ENCODE results near the gene EFCAB10. TPM values are rescaled to one million over a fixed set of nuclear protein-coding genes. Genes with fewer than 3 reads are reported as not detected.
"Not testable (repeated sequence)": the region's sequence is repeated elsewhere in the genome, so short reads cannot be mapped to it uniquely, and the experiment has no call there.

EFCAB10 gene
- total RNA-seq, 2 donors from 2014 or later = not detected

DNA sequence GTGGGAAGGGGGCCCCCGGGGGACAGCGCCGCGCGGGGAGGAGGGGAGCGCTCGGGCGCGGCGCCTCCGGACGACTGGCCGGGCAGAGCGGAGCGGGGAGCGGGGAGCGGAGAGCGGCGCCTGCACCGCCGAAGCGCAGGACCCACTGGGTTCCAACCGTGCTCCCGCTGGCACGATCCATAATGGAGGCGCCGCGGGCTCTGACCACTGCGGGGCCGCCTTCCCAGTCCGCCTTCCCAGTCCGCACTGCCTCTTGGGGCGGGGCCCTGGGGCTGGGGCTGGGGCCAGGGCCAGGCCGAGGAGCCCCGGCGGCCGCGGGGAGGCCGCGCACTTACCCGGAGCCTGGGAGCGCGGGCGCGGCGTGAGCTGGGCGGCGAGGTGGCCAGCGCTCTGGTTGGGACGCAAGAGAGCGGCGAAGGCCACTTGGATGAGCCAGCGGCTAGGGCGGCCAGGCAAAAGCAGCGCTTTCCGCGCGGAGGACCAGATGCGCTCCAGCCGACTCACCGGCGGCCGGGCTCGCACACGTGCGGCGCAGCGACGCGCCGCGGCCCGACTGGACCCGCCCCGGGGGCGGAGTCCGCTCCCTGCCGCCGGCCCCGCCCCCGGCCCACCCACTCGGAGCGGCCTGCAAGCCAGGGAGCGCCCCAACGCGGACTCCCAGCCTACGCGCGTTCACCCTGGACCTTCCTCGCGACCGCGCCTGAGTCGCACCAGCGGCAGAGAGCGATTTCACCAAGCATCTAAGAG is 59.4 kb downstream of the EFCAB10 start, which contains the start of gene PUS7:
TSS of gene PUS7 (minus strand) at position 555 of the 747 bp plus-strand sequence. CDS start 13,759 bp downstream, outside the sequence.
- peak; percentile 87 for DNase-seq (ENCODE audit: low spot score)
- Histone ChIP-seq H3K27ac (peak within 1 kb of the TSS; percentile 82 to 84), H3K27me3 (no peaks in the 10 kb centered on the region), H3K9me3 (no peaks in the 10 kb centered on the region), H3K4me1 (peaks cover 3 to 15% of the 10 kb centered on the region in 2 donors), H3K36me3 (no peaks in the 10 kb centered on the region), H3K4me3 (peak within 1 kb of the TSS; percentile 58 to 84)
- TF ChIP-seq, protein P1, sequence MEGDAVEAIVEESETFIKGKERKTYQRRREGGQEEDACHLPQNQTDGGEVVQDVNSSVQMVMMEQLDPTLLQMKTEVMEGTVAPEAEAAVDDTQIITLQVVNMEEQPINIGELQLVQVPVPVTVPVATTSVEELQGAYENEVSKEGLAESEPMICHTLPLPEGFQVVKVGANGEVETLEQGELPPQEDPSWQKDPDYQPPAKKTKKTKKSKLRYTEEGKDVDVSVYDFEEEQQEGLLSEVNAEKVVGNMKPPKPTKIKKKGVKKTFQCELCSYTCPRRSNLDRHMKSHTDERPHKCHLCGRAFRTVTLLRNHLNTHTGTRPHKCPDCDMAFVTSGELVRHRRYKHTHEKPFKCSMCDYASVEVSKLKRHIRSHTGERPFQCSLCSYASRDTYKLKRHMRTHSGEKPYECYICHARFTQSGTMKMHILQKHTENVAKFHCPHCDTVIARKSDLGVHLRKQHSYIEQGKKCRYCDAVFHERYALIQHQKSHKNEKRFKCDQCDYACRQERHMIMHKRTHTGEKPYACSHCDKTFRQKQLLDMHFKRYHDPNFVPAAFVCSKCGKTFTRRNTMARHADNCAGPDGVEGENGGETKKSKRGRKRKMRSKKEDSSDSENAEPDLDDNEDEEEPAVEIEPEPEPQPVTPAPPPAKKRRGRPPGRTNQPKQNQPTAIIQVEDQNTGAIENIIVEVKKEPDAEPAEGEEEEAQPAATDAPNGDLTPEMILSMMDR (IDR thresholded peaks at IDR 0.05) = peak in 1 of 2 donors; percentile 36

DNA sequence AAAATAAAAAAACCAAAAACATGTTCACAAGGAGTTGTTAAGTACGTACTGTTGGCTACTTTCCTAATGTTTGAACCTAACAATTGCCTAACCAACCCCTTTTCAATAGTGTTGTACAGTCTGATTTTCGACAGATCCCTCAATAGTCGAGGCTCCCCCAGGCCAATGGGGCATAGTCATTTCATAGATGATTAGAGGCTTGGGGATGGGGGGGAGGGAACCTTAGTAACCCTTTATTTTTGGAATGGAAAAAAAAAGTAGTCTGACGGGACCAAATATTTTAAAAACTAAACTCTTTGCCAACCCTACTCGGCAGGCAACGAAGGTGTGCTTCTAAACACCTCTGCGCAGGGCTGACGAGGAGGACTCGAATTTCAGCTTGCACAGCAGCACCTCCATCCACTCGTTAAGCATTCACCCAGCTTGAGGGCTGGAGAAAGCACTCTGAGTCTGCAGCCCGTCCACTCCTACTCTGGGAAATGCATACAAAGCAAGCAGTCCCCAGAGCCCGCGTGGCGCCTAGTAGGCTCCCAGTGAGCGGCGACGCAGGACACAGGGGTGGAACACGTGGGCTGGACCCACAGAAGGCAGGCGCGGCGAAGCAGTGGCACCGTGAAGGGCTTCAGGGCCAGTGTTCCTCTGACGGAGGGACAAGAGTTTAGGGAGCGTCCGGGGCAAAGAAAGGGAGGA is 60.1 kb downstream of the EFCAB10 start:
- H3K36me3 ChIP-seq = no peaks in the 10 kb centered on the region
- peak overlapping the region; percentile 58 to 84 for H3K4me3 ChIP-seq
- peak overlapping the region; percentile 82 to 84 for H3K27ac ChIP-seq
- peak; percentile 65 for DNase-seq (ENCODE audit: low spot score)
- no peaks in the 10 kb centered on the region for H3K9me3 ChIP-seq
- H3K4me1 ChIP-seq = peaks cover 3 to 15% of the 10 kb centered on the region in 2 donors
- no peaks in the 10 kb centered on the region for H3K27me3 ChIP-seq
- TF ChIP-seq, protein P1 (IDR thresholded peaks at IDR 0.05) = no peak

DNA sequence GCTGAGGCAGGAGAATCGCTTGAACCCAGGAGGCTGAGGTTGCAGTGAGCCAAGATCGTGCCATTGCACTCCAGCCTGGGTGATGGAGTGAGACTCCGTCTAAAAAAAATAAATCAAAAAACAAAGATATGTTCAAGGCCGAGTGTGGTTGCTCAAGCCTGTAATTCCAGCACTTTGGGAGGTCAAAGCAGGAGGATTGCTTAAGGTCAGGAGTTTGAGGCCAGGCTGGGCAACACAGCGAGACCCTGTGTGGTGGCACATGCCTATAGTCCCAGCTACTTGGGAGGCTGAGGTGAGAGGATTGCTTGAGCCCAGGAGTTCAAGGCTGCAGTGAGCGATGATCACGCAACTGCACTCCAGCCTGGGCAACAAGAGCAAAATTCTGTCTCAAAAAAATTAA is 60.7 kb downstream of the EFCAB10 start:
- not testable (repeated sequence) for H3K9me3 ChIP-seq; DNase-seq (ENCODE audit: low spot score); H3K36me3 ChIP-seq; H3K27me3 ChIP-seq
- peaks cover 3 to 15% of the 10 kb centered on the region in 2 donors for H3K4me1 ChIP-seq
- peak overlapping the region in 1 of 2 donors; percentile 84 for H3K4me3 ChIP-seq
- H3K27ac ChIP-seq = peak overlapping the region in 1 of 2 donors; percentile 84

DNA sequence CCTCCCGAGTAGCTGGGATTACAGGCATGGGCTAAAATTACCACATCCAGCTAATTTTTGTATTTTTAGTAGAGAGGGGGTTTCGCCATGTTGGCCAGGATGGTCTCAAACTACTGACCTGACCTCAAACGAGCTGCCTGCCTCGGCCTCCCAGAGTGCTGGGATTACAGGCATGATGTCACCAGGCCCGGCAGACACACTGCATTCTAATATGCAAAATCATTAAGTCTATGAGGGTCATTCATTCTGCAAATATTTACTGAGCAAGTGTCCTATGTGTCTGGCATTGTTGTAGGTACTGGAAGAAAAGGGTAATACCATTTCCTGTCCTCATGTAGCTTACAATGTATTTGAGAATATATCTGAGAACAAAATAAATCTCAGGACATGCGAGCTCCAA is 61.9 kb downstream of the EFCAB10 start:
- TF ChIP-seq, protein P1 (IDR thresholded peaks at IDR 0.05) = no peak
- no peak for DNase-seq (ENCODE audit: low spot score)
- H3K36me3 ChIP-seq = no peaks in the 10 kb centered on the region
- peaks cover 3 to 15% of the 10 kb centered on the region in 2 donors for H3K4me1 ChIP-seq
- no peak overlapping the region for H3K4me3 ChIP-seq
- H3K27ac ChIP-seq = no peak overlapping the region
- no peaks in the 10 kb centered on the region for H3K27me3 ChIP-seq
- H3K9me3 ChIP-seq = no peaks in the 10 kb centered on the region

DNA sequence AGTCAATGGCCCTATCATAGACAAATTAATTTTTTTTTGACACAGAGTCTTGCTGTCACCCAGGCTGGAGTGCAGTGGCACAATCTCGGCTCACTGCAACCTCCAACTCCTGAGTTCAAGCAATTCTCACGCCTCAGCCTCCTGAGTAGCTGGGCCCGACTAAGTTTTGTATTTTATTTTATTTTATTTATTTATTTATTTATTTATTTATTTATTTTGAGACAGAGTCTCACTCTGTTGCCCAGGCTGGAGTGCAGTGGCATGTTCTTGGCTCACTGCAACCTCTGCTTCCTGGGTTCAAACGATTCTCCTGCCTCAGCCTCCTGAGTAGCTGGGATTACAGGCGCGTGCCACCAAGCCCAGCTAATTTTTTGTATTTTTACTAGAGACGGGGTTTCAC is 65.7 kb downstream of the EFCAB10 start:
- not testable (repeated sequence) for H3K27me3 ChIP-seq; H3K27ac ChIP-seq; H3K36me3 ChIP-seq; DNase-seq (ENCODE audit: low spot score); H3K9me3 ChIP-seq; H3K4me1 ChIP-seq; H3K4me3 ChIP-seq

Other genes starting within 250 kb of the EFCAB10 start
- 10 to 100 TPM; 19.8 to 20.9 TPM for gene SRPK2, start 192.6 kb downstream of the EFCAB10 start, total RNA-seq
- 1 to 10 TPM; 4.3 to 7.8 TPM for gene PUS7, start 59.2 kb downstream of the EFCAB10 start, total RNA-seq
- 10 to 100 TPM; 11.6 to 11.9 TPM for gene RINT1, start 49.3 kb downstream of the EFCAB10 start, total RNA-seq